GM21381 (cell line): Measurements from ENCODE around the gene ZNF366.
A peak's percentile ranks its signal among the peaks of the same experiment; 100 is the strongest.

Source experiments
- ATAC-seq: cut with Tn5 transposase; IDR thresholded peaks from one replicate; pipeline ENCODE4 v1.9.1; 2021; ENCODE audit warnings: mild to moderate bottlenecking, moderate library complexity; ENCODE audit not compliant: unreplicated experiment

Gene ZNF366

GRCh38 chr5:72468606-72469005 lies 38.6 kb downstream of the ZNF366 start:
- no peak for ATAC-seq

- ATAC-seq = no peak
Observed at GRCh38 chr5:72468024-72468423, 39.2 kb downstream of the ZNF366 start.

GRCh38 chr5:72467461-72467860 lies 39.7 kb downstream of the ZNF366 start:
- no peak for ATAC-seq

DNA sequence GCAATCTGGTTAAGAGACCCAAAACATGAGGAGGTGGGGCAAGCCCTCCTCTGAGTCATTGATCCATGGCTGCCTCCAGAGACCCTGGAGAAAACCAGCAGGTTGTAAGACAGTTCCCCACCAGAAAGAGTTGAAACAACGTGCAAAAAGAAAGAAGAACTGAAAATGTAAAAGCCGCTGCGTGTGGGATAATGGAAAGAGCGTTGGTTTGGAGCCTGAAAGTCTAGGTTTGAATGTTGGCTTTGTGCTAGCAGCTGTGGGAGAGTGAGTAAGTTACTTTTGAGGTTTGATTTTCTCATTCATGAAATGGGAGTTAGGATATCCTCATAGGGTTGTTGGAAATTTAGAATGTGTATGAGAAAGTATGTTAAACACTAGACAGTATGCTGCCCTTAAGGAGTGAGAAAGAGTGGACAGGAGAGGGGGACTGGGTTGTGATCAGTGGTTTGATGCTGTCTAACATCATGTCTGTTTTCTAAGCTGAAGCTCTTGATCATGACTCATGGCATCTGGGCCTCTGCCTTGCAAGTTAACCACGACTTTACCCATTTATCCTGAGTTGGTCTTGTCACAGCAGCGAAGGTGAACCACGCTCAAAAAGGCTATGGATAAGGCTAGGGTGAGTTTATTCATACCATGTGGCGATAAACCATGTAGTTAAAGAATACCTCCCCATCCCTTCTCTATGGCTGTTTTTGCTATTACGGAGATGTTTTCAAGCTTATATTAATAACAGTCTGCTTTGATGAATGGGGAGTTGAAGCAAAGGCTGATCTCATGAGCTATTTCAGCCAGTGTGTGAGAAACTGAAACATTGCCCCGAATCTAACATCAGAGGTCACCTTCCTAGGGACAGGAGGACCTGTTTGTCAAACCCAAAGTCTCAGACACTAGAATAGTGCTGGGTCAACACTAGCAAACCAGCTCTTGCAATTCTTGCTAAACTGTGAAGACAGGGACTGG lies 41.3 kb downstream of the ZNF366 start:
- ATAC-seq = peak; percentile 71

GRCh38 chr5:72465066-72465465 lies 42.1 kb downstream of the ZNF366 start:
- peak; percentile 29 for ATAC-seq

DNA sequence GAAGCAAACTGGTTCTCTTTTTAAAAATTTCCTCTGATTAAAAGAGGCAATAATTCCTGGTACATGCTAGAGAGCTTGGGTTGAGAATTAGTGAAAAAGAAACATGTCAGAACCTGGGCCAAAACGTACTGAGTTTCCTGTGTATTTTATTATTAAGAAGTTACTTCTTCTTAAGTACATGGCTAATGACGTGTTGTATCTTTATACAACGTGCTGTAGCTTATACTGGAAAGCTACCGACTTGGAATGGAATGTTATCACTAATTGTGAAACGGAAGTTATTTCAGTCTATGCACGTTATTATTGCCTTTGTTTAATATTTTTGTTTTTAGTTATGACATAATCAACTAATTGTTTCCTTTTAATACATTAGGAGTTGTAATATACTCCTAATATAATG lies 43.1 kb downstream of the ZNF366 start:
- no peak for ATAC-seq

GRCh38 chr5:72463449-72464052 lies 43.7 kb downstream of the ZNF366 start:
- ATAC-seq = no peak

DNA sequence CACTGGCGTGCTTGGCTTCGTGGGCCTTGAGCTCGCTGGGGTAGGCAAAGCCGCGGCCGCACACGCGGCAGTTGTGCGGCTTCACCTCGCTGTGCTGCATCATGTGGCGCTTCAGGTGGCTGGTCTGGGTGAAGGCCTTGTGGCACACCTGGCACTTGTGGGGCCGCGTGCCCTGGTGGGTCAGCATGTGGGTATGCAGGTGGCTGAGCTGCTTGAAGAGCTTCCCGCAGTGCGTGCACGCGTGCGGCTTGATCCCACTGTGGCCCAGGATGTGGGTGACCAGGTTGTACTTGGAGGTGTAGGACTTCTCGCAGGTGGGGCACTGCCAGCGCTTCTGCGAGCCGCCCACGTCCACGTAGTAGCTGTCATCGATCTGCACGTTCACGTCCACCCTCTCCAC lies 46.8 kb downstream of the ZNF366 start:
- ATAC-seq = no peak

GRCh38 chr5:72459913-72460312 lies 47.3 kb downstream of the ZNF366 start:
- ATAC-seq = no peak

DNA sequence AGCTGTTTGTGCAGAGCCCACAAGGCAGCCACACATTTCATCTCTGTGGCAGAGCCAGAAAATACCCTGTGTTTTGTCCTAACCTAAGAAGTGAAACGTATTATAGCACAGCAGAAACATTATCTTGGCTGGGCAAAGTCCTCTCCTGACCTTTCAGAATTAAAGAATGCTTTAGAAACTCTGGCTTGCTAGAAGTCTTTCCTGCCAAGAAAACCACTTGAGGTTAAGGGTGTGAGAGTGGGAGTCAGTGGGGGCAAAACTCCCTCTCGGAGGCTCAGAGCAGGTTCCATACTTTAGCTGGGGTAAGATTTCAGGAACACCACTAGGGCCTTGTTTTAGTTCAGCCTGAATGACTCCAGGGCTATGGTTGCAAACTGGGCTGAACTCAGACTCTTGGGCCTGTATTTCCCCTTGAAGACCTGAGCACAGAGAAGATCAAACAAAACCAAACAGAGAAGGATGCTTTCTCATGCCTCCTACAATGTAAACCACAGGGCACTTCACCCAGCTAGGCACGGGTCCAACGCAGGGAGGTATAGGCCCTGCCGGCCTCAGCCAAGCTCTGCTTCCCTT lies 48.0 kb downstream of the ZNF366 start:
- ATAC-seq = no peak

DNA sequence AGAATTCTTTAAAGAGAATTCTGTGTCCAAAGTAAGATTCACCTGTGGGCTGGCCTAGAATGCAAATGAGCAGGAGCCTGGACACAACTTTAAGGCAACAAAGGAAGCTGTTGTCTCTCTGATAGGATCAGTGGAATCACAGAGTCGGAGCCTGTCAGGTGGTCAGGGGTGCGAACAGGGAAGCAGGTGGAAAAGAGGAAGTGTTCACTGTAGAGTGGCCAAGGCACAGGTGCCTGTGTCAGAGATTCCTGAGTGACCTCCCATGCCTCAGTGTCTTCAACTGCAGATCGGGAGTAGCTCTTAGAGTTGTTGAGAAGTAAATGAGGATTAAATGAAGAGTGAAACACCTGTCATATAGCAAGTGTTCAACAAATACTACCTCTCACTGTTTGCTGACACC lies 48.8 kb downstream of the ZNF366 start:
- ATAC-seq = no peak

GRCh38 chr5:72457491-72457890 lies 49.7 kb downstream of the ZNF366 start:
- no peak for ATAC-seq

GRCh38 chr5:72456391-72457074 lies 50.7 kb downstream of the ZNF366 start:
- ATAC-seq = no peak

- ATAC-seq = no peak
Observed at GRCh38 chr5:72455476-72455875, 51.7 kb downstream of the ZNF366 start.

GRCh38 chr5:72454996-72455395 lies 52.2 kb downstream of the ZNF366 start:
- ATAC-seq = no peak

- ATAC-seq = no peak
Observed at GRCh38 chr5:72453246-72453775, 53.9 kb downstream of the ZNF366 start.

DNA sequence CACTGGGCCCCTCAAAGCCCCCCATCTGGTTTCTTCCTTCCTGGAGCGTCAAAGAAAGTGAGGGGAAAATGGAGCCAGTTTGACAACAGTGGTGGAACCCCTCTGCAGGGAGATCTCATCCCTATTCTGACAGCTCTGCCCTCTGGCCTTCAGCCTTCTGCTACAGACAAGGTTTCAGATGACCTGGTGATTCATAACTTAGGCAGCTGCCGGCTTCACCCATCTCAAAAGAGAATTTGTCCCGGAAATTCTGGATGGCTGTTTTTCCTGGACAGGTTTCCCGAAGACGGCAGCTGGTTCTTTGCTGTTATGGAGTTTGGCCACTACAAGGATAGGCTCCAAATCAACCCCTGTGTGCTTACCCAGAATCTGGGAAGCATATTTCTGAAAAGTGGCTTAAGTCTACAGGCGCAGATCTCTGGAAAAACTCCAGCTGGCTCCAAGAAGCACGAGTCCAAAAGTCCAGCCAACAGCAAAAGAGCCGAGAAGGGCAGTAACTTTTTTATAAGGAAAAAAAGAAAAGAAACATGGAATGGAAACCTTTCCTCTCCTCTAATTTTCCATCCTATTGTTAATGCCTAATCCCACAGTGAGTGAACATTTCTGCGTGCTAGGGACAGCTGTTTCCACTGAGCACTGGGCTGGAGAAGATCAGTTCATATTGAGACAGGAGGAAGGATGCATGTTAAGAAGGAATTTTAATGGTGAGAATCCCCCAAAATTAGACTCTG lies 54.5 kb downstream of the ZNF366 start:
- ATAC-seq = no peak

DNA sequence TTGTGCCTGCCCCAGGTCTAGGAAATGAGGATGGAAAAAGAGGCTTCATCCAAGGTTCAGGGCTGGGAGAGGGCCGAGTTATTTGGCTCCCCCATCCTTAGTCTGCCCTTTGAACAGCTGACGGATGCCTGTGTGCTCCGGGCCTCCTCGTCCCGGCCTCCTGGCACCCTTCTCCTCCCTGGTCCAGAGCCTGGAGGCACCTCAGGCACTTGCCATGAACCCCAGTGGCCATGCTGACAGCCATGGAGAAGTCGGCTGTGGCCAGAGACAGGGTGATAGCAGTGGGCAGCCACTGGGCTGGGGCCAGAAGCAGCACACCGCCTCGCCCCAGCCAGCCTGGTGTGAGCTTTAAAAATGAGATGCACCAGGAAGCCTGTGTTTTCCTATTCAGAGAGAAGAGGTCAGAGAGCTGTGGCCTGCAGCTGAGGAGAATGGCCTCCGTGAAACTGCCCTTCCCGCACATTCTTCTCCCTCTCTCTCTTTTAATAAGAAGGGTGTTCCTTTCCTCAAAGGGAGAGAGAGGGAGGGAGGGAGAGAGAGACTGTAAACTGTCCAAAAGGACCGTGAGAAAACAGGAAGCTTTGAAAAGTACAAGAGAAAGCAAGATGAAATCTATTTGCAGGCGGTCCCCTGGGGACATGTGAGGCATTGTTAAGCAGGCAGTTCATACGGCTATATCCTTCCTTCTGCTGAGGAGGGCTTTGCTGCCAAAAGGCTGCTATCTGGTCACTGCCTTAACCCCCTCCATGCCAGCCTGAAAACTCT lies 55.3 kb downstream of the ZNF366 start:
- peak; percentile 82 for ATAC-seq

GRCh38 chr5:72448368-72448767 lies 58.8 kb downstream of the ZNF366 start:
- no peak for ATAC-seq

DNA sequence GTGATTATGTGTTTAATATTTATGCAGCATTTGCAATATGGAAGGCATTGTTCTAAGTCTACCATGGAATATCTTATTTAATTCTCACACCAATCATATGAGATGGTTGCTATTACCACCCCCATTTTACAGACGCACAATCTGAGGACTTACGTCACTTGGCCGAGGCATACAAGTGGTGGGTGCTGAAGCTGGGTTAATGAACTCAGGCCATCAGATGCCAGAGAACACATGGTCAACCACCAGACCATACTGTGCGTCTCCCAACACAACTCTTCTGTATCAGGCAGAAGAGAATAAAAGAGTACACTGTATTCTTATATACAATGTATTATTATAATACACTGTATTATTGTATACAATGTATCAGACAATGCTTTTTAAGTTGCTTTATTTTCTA lies 59.5 kb downstream of the ZNF366 start:
- ATAC-seq = no peak
